Measurements from ENCODE around the gene CDC42BPG. TPM values are rescaled to one million over a fixed set of nuclear protein-coding genes. Genes with fewer than 3 reads are reported as not detected.

Gene CDC42BPG
- total and polyA plus RNA-seq, 9 of the 15 experiments (the other 6 are each of a cell fraction or from before 2014, with no cell fraction given): 0.04 to 8.8 (median 2.1) TPM

GRCh38 chr11:64887757-64888405, 43.4 kb upstream of the CDC42BPG start (continued):
- TF ChIP-seq HDAC1 (IDR thresholded peaks at IDR 0.05): peak in 1 of 2 experiments; percentile 54; a peak in 1 of 4 replicates
- no peak for TF ChIP-seq GATA2 (CRISPR knock-in tag; IDR thresholded peaks at IDR 0.05)
- TF ChIP-seq TAF15 (IDR thresholded peaks at IDR 0.05; ENCODE audit: low read depth, low read length): no peak
- TF ChIP-seq MCM2 (IDR thresholded peaks at IDR 0.05; ENCODE audit: low read depth): no peak
- no peak for TF ChIP-seq ZNF407 (IDR thresholded peaks at IDR 0.05; ENCODE audit: low read depth)
- TF ChIP-seq ZBTB17 (CRISPR knock-in tag; IDR thresholded peaks at IDR 0.05): 0 out of 2 replicates have a peak, but pooled peaks have one; percentile 38
- TF ChIP-seq FOXP4 (CRISPR knock-in tag; IDR thresholded peaks at IDR 0.05; ENCODE audit: borderline replicate concordance): 0 out of 2 replicates have a peak, but pooled peaks have one; percentile 14
- no peak for TF ChIP-seq TFAM (CRISPR knock-in tag; conservative IDR thresholded peaks at IDR 0.05)
- 0 out of 2 replicates have a peak, but pooled peaks have one; percentile 18 for TF ChIP-seq ZBTB2 (IDR thresholded peaks at IDR 0.05)
- TF ChIP-seq MCM3 (IDR thresholded peaks at IDR 0.05): no peak
- no peak for TF ChIP-seq RBM39 (optimal IDR thresholded peaks at IDR 0.05; ENCODE audit: low read depth, low read length)
- no peak for TF ChIP-seq POLR2B (IDR thresholded peaks at IDR 0.05; ENCODE audit: low read depth, partially characterized antibody)
- no peak for TF ChIP-seq ATF2 (CRISPR knock-in tag; IDR thresholded peaks at IDR 0.05)

All from K562 (cell line).